Inflammatory macrophage (primary cell): ENCODE results near the gene KRTAP12-4.
"Not testable (repeated sequence)": the region's sequence is repeated elsewhere in the genome, so short reads cannot be mapped to it uniquely, and the experiment has no call there.

Source experiments
- DNase-seq, 2 donors: peaks; one replicate each; pipeline ENCODE4 v3.0.0-alpha.2; 2020 to 2022

KRTAP12-4 gene

GRCh38 chr21:44686843-44687561, 32.5 kb upstream of the KRTAP12-4 start:
- no peak for DNase-seq

- no peak for DNase-seq
These were observed 31.7 kb upstream of the KRTAP12-4 start for GRCh38 chr21:44686000-44686781.

GRCh38 chr21:44685050-44685449, 30.6 kb upstream of the KRTAP12-4 start:
- not testable (repeated sequence) for DNase-seq

- DNase-seq = no peak
These were observed 30.0 kb upstream of the KRTAP12-4 start for GRCh38 chr21:44684483-44684882.

GRCh38 chr21:44684077-44684476, 29.6 kb upstream of the KRTAP12-4 start:
- no peak for DNase-seq

- no peak for DNase-seq
These were observed 28.2 kb upstream of the KRTAP12-4 start for GRCh38 chr21:44682580-44683151.

- DNase-seq = no peak
These were observed 27.6 kb upstream of the KRTAP12-4 start, which contains the start of gene KRTAP12-1 for GRCh38 chr21:44681861-44682579. KRTAP12-1 (minus strand) TSS chr21:44682163; CDS start chr21:44682123, 40 bp downstream.

GRCh38 chr21:44681152-44681551, 26.7 kb upstream of the KRTAP12-4 start:
- no peak for DNase-seq

GRCh38 chr21:44677881-44678280, 23.4 kb upstream of the KRTAP12-4 start:
- no peak for DNase-seq

- no peak for DNase-seq
These were observed 17.5 kb upstream of the KRTAP12-4 start for GRCh38 chr21:44671911-44672310.

- no peak for DNase-seq
These were observed 16.4 kb upstream of the KRTAP12-4 start for GRCh38 chr21:44670642-44671432.

GRCh38 chr21:44667612-44668011, 13.2 kb upstream of the KRTAP12-4 start:
- DNase-seq = no peak

- no peak for DNase-seq
These were observed 12.2 kb upstream of the KRTAP12-4 start, which contains the start of gene KRTAP12-2 for GRCh38 chr21:44666401-44667320. KRTAP12-2 (minus strand) TSS chr21:44666927; CDS start chr21:44666886, 41 bp downstream.

- DNase-seq = no peak
These were observed 10.2 kb upstream of the KRTAP12-4 start for GRCh38 chr21:44664691-44665090.

GRCh38 chr21:44661567-44661966, 7.1 kb upstream of the KRTAP12-4 start:
- DNase-seq = not testable (repeated sequence)

GRCh38 chr21:44658913-44659595, 4.6 kb upstream of the KRTAP12-4 start:
- DNase-seq = no peak

GRCh38 chr21:44658541-44658910, 4.1 kb upstream of the KRTAP12-4 start:
- DNase-seq = no peak

- no peak for DNase-seq
These were observed 3.4 kb upstream of the KRTAP12-4 start, which contains the start of gene KRTAP12-3 for GRCh38 chr21:44657635-44658540. KRTAP12-3 (plus strand) TSS chr21:44657932; CDS start chr21:44657980, 48 bp downstream.

- DNase-seq = no peak
These were observed 2.4 kb upstream of the KRTAP12-4 start for GRCh38 chr21:44656868-44657267.
